Upper lobe of left lung (tissue), 6 donors: ENCODE data around the gene PTGFRN. TPM values are rescaled to one million over a fixed set of nuclear protein-coding genes. Genes with fewer than 3 reads are reported as not detected.

ENCODE experiments used
- ATAC-seq, 2 donors: fragments of 200-7000 bp; cut with Tn5 transposase; one replicate each; pipeline ENCODE4 v1.9.1; 2022; ENCODE audit warnings: mild to moderate bottlenecking in 2 of 2, moderate library complexity in 2 of 2; ENCODE audit not compliant: low FRiP score in 2 of 2
- DNase-seq, 2 donors: peaks; one replicate each; pipeline ENCODE4 v3.0.0-alpha.2; 2019 to 2020
- H3K27ac ChIP-seq, 4 donors: fragments of 200-600 bp; sonication (generic); one replicate each; pipeline ENCODE4 v1.5.1; 2016 to 2019
- H3K27me3 ChIP-seq, 4 donors: fragments of 200-600 bp; sonication (generic); one replicate each; pipeline ENCODE4 v1.5.1; 2017 to 2019
- H3K36me3 ChIP-seq, 4 donors: fragments of 200-600 bp; sonication (generic); one replicate each; pipeline ENCODE4 v1.5.1; 2016 to 2019
- H3K4me1 ChIP-seq, 4 donors: fragments of 200-600 bp; sonication (generic); one replicate each; pipeline ENCODE4 v1.5.1; 2018 to 2019
- H3K4me3 ChIP-seq, 4 donors: fragments of 200-600 bp; sonication (generic); one replicate each; pipeline ENCODE4 v1.5.1; 2017 to 2019; ENCODE audit warnings: mild to moderate bottlenecking in 2 of 4, moderate library complexity in 1 of 4
- H3K9me3 ChIP-seq, 4 donors: fragments of 200-600 bp; sonication (generic); one replicate each; pipeline ENCODE4 v1.5.1; 2018 to 2019
- EP300 ChIP-seq, 4 donors: sonication (generic); formaldehyde crosslinking; IDR thresholded peaks; one replicate each; pipeline ENCODE4 v1.5.1; 2017; ENCODE audit warnings: antibody characterized with exemption in 4 of 4, control low read depth in 2 of 4
- POLR2A ChIP-seq, 4 donors: fragments of 450-650 bp; IDR thresholded peaks; one replicate each; pipeline ENCODE4 v1.5.1; 2016 to 2017; ENCODE audit warnings: antibody characterized with exemption in 4 of 4, mild to moderate bottlenecking in 2 of 4
- POLR2AphosphoS5 ChIP-seq, 2 donors: sonication (generic); formaldehyde crosslinking; IDR thresholded peaks; one replicate each; pipeline ENCODE4 v1.5.1; 2017; ENCODE audit warnings: antibody characterized with exemption in 2 of 2
- WGBS, 2 donors: methylation state at CpG; one replicate each; pipeline ENCODE4 v1.1.5; 2017 to 2018; 5-methylcytosine and 5-hydroxymethylcytosine counted together
- total RNA-seq, 6 donors: library from RNA; depleted of rRNA in 4 of 6; stranded (reverse); fragments of >200 nt in 4 of 6; gene quantifications; one replicate each; pipeline versions ENCODE4 v1.1.0 to v1.2.1, GENCODE V29; 2016 to 2021
- TF ChIP-seq, protein P1 (sequence below), 6 experiments: fragments of 450-650 bp in 4 of 6; fragments of 200-600 bp in 2 of 6; sonication (generic) in 2 of 6; IDR thresholded peaks; one replicate each; pipeline ENCODE4 v1.5.1; 2016 to 2019; ENCODE audit warnings: antibody characterized with exemption in 6 of 6
- donor health status: DM: no; HTN: no; CAD: no; lungs with moderate emphysema.
- donor health status: DM: no; HTN: yes; CAD: no; lungs with severe emphysema.

PTGFRN gene
- total RNA-seq, 6 donors from 2014 or later, result 11.7 to 33.6 (median 20.1) TPM

DNA sequence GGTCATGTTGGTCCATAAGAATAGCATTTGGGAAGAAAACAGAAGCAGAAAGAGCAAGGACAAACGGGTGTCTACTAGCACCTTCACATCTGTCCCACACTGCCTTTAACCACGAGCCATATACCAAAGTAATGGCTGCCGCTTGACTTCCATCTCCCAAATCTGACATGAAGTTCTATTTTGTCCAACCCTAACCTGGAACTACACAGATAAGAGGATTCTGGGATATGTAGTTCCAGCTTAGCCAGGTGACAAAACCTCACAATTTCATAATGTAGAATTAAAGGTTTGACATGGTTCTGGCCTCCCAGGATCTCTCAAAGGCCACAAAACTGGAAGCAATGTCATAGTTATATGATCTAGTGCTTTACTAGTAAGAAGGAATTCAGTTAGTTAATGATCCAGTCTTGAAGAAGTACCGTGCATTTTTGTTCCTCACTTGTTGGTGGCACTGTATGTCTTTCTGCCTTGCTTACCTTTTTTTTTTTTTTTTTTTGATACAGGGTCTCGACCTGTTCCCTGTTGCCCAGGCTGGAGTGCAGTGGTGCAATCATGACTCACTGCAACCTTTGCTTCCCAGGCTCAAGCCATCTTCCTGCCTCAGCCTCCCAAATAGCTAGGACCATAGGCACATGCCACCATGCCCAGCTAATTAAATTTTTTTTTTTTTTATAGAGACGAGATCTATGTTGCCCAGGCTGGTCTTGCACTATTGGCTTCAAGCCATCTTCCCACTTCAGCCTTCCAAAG lies 17.5 kb downstream of the PTGFRN start:
- no peaks in the 10 kb centered on the region for H3K36me3 ChIP-seq
- H3K4me1 ChIP-seq, result no peaks in the 10 kb centered on the region
- WGBS, 2 donors, result 88 to 90% methylated on average over 6 of the region's 6 CpGs
- H3K9me3 ChIP-seq, result no peaks in the 10 kb centered on the region
- no peak overlapping the region for H3K4me3 ChIP-seq
- ATAC-seq, result no peak
- DNase-seq, result no peak
- no peaks in the 10 kb centered on the region for H3K27me3 ChIP-seq
- TF ChIP-seq, protein P1, sequence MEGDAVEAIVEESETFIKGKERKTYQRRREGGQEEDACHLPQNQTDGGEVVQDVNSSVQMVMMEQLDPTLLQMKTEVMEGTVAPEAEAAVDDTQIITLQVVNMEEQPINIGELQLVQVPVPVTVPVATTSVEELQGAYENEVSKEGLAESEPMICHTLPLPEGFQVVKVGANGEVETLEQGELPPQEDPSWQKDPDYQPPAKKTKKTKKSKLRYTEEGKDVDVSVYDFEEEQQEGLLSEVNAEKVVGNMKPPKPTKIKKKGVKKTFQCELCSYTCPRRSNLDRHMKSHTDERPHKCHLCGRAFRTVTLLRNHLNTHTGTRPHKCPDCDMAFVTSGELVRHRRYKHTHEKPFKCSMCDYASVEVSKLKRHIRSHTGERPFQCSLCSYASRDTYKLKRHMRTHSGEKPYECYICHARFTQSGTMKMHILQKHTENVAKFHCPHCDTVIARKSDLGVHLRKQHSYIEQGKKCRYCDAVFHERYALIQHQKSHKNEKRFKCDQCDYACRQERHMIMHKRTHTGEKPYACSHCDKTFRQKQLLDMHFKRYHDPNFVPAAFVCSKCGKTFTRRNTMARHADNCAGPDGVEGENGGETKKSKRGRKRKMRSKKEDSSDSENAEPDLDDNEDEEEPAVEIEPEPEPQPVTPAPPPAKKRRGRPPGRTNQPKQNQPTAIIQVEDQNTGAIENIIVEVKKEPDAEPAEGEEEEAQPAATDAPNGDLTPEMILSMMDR (IDR thresholded peaks at IDR 0.05), result no peak
- TF ChIP-seq EP300 (IDR thresholded peaks at IDR 0.05) (no peak), POLR2AphosphoS5 (IDR thresholded peaks at IDR 0.05) (no peak), POLR2A (IDR thresholded peaks at IDR 0.05) (no peak)
- H3K27ac ChIP-seq, result no peak overlapping the region

DNA sequence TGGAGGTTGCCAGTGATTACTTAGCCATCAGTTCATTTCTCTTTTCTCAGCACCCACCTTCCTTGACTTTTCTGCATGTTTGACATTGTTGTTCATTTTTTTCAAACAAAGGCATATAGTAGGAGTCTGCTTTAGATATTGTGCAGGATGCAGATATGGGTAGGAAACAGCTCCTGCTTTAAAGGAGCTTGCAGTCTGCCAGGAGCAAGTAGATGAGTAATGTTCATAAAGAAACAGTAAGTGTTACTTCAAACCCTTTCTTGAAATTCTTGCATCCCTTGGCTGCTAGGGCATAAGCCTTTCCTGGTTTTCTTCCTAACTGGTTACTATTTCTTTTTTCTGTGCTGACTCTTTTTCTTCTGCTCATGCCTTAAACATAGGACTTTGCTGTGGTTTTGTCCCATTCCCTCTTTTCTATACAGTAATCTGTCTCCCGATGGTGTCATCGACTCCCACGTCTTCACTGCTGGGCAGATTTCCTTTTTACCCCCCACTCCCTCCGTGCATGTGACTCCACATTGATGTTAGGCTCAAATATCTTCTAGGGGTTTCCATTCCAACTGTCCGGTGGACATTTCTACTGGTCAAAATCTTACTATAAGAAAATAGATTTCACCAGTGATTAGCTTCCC lies 20.4 kb downstream of the PTGFRN start:
- Histone ChIP-seq H3K4me3 (no peak overlapping the region), H3K27ac (no peak overlapping the region), H3K36me3 (no peaks in the 10 kb centered on the region), H3K4me1 (peaks cover 0 to 7% (median 0%) of the 10 kb centered on the region in 4 donors), H3K27me3 (no peaks in the 10 kb centered on the region), H3K9me3 (no peaks in the 10 kb centered on the region)
- ATAC-seq, result no peak
- WGBS, 2 donors, result 89 to 95% methylated on average over 5 of the region's 5 CpGs
- DNase-seq, result no peak
- TF ChIP-seq, protein P1 (IDR thresholded peaks at IDR 0.05), result no peak
- TF ChIP-seq POLR2A (IDR thresholded peaks at IDR 0.05) (no peak), POLR2AphosphoS5 (IDR thresholded peaks at IDR 0.05) (no peak), EP300 (IDR thresholded peaks at IDR 0.05) (no peak)

DNA sequence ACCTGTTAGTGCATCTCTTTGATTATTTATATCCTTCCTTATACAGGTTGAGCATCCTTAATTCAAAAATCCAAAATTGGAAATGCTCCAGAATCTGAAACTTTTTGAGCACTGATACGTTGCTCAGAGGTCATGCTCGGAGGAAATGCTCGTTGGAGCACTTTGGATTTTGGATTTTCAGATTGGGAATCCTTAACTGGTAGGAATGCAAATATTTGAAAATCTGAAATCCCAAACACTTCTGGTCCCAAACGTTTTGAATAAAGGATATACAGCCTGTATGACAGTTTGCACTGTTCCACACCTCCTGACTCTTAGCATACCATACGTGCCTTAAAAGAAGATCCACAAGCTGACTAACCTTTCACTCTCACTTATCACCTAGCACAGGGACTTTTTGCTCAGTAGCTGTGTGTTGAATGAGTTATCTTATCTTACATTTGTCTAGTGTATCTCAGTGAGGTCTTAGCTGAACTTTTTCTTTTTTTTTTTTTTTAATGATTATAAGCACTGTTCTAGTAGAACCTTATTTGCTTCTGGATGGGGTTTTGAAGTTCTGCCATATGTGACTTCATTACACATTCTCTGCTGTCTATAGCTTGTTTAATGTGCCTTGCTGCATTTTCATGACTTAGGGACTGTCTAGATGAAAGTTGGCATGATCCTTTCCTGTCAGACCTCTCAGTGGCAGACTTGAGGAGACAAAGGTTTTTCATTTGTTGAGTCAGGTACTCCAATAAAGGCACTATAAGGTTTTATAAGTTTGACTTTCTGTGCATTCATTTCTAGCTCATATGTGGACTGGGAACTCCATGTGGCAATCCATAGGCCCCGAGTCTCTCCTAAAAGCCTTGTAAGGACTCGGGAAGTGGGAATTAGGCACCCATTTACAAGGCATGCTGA lies 21.6 kb downstream of the PTGFRN start:
- peaks cover 0 to 7% (median 0%) of the 10 kb centered on the region in 4 donors for H3K4me1 ChIP-seq
- ATAC-seq (no peak), DNase-seq (no peak)
- H3K27ac ChIP-seq, result no peak overlapping the region
- no peaks in the 10 kb centered on the region for H3K36me3 ChIP-seq
- no peaks in the 10 kb centered on the region for H3K27me3 ChIP-seq
- WGBS, 2 donors, result 81 to 83% methylated on average over 7 of the region's 7 CpGs
- no peak overlapping the region for H3K4me3 ChIP-seq
- no peaks in the 10 kb centered on the region for H3K9me3 ChIP-seq
- TF ChIP-seq, protein P1 (IDR thresholded peaks at IDR 0.05), result no peak
- TF ChIP-seq POLR2A (IDR thresholded peaks at IDR 0.05) (no peak), POLR2AphosphoS5 (IDR thresholded peaks at IDR 0.05) (no peak), EP300 (IDR thresholded peaks at IDR 0.05) (no peak)

DNA sequence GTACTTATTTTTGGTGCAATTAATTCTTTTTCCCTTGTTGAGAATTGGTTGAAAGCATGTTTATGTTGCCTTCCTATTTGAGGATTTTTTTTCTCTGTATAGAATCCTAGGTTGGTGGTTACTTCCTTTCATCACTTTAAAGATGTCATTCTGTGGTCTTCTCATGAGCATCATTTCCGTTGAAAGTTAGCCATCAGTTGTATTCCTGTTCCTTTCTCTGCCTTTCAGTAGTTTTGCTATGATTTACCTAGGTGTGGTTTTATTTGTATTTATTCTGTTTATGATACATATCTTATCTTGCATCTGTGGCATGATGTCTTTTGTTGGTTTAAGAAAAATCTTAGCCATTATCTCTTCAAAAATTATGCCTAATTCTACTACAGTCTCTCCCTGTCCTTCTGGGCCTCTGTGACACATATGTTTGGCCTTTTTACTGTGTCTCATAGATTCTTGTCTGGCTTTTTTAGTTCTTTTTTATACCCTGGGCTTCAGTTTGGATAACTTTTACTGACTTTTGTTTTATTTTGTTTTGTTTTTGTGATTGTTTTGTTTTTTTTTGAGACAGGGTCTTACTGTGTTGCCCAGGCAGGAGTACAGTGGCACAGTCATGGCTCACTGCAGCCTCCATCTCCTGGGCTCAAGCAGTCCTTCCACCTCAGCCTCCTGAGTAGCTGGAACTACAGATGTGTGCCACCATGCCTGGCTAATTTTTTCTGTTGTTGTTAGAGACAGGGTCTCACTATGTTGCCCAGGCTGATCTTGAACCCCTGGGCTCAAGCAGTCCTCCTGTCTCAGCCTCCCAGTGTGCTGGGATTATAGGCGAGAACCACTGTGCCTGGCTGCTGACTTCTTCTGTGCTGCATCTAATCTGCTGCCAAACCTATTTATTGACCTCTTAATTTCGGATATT lies 24.1 kb downstream of the PTGFRN start:
- ATAC-seq (no peak), DNase-seq (no peak)
- TF ChIP-seq POLR2A (IDR thresholded peaks at IDR 0.05) (no peak), POLR2AphosphoS5 (IDR thresholded peaks at IDR 0.05) (no peak), EP300 (IDR thresholded peaks at IDR 0.05) (no peak)
- TF ChIP-seq, protein P1 (IDR thresholded peaks at IDR 0.05), result no peak
- Histone ChIP-seq H3K27ac (no peak overlapping the region), H3K36me3 (no peaks in the 10 kb centered on the region), H3K9me3 (no peaks in the 10 kb centered on the region), H3K4me1 (peaks cover 0 to 7% (median 0%) of the 10 kb centered on the region in 4 donors), H3K27me3 (no peaks in the 10 kb centered on the region), H3K4me3 (no peak overlapping the region)
- WGBS, 2 donors, result 84 to 86% methylated on average over 3 of the region's 3 CpGs
